ENCODE results near the gene GDPD2.
"Not testable (repeated sequence)": the region's sequence is repeated elsewhere in the genome, so short reads cannot be mapped to it uniquely, and the experiment has no call there.

The GDPD2 gene, protein sequence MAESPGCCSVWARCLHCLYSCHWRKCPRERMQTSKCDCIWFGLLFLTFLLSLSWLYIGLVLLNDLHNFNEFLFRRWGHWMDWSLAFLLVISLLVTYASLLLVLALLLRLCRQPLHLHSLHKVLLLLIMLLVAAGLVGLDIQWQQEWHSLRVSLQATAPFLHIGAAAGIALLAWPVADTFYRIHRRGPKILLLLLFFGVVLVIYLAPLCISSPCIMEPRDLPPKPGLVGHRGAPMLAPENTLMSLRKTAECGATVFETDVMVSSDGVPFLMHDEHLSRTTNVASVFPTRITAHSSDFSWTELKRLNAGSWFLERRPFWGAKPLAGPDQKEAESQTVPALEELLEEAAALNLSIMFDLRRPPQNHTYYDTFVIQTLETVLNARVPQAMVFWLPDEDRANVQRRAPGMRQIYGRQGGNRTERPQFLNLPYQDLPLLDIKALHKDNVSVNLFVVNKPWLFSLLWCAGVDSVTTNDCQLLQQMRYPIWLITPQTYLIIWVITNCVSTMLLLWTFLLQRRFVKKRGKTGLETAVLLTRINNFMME

DNA sequence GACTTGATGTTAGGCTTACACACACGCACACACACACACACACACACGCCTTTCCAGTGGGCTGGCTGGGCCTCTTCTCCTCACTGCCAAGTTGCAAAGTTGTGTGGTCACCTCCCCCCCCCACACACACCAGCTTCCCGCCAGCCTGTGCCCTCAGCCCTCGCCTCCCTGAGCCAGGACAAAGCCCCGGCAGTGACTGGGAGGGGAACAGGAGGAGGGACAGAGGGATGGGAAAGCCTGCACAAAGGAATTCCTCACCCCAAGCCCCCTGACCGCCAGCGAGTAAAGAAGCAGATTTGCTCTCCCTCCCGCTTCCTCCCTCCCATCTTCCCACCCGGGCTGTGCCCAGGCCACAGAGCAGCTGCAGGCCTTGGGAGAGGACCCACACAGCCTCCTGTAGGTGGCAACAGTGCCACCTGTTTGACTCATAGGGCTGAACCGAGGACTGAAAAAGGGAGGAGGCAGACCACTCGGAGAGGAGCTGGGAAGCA is at the start of gene GDPD2:
Gene GDPD2 (plus strand): TSS at position 464 of the 491 bp plus-strand sequence. CDS start 1,671 bp downstream, outside the sequence.
- DNase-seq (ENCODE audit: low spot score): no peak

DNA sequence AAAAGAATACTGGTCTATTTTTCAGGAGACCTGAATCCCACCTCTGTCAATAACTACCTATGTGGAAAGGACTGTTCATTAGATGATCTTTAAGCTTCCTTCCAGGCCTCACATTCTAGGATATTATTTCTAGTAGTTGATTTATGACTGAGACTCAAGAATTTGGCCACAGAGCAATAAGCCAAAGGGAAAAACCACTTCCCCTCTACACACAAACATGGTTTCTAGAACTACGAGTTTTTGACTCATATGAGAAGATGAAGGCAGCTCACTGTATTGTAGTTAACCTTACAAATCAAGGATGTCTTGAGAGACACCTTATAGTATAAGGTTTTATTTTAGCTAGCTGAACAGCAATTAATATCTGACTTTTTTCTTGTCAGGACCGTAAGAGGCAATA is 36.9 kb upstream of the GDPD2 start:
- DNase-seq (ENCODE audit: low spot score): no peak

DNA sequence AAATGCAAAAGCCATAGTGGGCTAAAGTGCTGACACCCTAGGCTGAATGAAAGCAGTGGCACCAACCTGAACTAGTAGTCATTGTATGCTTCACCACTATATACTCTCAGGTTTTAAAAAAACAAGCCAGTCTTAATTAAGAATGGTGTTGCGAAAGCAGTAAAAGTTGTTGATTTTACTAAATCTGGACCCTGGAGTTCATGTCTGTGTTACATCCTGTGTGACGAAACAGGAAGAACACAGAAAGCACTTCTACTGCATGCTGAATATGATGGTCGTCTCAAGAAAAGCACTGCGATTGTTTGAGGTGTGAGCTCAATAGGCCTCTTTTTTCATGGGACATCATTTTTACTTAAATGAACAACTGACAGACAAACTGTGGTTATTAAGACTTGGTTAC is 24.2 kb upstream of the GDPD2 start:
- no peak for DNase-seq (ENCODE audit: low spot score)

DNA sequence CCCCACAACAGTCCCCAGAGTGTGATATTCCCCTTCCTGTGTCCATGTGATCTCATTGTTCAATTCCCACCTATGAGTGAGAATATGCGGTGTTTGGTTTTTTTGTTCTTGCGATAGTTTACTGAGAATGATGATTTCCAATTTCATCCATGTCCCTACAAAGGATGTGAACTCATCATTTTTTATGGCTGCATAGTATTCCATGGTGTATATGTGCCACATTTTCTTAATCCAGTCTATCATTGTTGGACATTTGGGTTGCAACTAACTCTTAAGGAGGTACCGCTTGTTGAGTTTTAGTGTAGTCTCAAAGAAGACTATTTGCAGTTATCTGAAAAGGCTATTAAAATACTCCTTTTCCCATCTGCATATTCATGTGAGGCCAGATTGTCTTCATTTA is 22.9 kb upstream of the GDPD2 start:
- DNase-seq (ENCODE audit: low spot score): not testable (repeated sequence)

DNA sequence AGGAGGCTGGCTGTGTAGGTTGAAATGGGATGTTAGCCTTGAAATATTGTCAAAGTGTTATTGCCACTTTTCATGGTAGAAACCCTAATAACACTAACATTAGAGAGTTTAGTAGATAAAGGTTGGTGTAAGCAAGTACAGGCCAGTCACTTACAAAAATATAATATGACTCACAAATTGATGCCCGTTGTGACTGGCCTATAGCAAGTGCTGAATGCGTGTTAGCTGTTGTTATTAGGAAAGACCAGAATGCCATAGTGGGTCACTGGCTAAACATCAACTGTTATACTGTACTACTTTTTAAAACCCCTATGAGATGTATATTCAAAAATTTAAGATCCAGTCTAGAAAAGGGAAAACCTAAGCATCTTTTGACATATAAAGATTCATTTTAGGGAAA is 20.4 kb upstream of the GDPD2 start:
- no peak for DNase-seq (ENCODE audit: low spot score)

DNA sequence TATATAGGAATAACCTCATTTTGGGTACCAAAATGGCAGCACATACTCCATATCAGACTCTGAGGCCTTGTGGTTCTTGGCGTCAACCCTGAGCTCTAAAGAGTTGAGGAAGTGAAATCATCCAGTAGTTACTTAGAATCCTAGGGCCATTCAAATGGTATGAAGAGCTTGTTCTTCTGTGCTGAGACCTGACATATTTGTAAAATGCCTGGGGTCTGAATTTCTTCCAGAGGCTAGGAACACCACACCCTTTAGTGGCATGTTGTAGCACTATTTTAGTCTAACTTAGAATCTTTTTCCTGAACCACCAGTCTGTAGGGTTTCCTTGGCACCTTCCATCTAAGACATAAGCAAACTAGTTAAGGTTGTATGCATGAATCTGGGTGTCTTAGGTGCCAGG is 18.1 kb upstream of the GDPD2 start:
- DNase-seq (ENCODE audit: low spot score): no peak

DNA sequence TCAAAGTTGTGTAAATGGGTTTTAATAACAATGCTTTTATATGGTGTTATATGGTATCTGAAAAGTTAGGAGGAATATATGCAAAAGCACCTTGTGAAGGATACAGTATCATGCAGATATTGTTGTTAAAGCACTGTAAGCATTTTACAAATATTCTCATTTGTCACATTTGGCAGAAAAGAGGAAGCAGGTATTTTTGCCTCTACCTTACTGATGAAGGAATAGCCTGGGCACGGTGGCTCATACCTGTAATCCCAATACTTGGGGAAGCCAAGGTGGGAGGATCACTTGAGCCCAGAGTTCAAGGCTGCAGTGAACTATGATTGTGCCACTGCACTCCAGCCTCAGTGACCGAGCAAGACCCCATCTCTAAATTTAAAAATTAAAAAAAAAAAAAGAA is 12.2 kb upstream of the GDPD2 start:
- DNase-seq (ENCODE audit: low spot score): no peak

DNA sequence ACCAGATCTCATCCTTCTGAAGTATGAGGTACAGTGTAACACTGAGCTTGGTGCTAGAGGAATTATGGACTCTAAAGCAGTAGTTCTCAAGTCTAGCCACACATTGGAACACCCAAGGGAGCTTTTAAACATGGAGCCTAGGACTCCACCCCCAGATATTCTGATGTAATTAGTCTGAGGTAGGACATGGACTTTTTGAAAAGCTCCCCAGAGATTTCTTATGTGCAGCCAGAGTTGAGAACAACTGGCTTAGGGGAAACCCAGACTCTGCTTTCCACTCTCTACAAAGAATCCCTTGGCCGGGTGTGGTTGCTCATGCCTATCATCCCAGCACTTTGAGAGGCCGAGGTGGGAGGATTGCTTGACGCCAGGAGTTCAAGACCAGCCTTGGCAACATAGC is 11.6 kb upstream of the GDPD2 start:
- no peak for DNase-seq (ENCODE audit: low spot score)

DNA sequence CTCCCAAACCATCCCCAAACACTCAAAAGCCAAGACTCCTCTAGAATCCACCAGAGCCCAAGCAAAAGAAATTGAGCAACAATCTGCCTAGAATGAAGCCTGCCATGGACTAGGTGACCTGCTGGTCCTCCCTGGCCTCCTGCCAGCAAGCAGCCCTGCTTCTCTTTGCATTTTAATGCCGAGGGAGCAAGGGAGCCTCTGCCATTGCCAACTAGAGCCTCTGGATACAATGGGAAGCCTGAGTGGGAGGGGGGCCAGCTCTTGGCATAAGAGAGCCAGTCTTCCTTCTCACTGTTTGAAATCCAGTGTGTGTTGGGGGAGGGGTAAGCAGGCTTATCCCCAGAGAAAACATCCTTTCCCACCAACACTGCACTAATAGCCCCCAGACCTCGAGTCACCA is 1.5 kb upstream of the GDPD2 start:
- DNase-seq (ENCODE audit: low spot score): no peak

DNA sequence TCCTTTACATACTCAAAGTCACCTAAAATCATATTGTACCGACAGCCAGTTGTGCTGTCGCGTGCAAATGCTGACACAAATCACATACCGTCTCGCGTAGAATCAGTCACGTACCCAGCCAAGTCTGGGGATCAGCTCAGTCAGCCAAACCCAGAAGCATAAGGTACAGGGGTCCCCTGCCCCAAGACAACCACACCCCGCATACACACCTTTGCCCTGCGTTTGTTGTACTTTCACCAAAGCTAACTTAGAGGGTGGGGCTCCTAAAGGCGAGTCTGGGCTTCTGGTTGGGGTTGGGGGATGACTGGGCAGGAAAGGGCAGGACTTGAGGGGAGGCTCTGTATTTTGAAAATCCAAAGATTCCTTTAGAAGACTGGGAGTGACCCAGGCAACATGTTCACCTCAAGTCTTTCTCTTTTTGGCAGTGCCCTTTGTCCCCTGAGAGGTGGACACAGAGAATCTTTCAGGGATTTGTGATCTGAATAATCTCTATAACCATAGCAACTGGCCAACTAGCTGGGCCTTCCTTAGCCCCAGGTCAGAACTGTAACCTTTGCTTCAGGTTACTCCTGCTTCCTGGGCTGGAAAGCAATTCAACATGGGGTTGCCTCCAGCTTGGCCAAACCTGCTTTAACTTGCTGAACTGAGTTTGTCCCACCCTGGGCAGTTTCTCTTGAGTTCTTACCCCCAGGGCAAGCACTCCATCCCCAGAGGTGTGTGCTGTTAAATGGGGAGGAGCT is 992 bp downstream of the GDPD2 start:
- no peak for DNase-seq (ENCODE audit: low spot score)

DNA sequence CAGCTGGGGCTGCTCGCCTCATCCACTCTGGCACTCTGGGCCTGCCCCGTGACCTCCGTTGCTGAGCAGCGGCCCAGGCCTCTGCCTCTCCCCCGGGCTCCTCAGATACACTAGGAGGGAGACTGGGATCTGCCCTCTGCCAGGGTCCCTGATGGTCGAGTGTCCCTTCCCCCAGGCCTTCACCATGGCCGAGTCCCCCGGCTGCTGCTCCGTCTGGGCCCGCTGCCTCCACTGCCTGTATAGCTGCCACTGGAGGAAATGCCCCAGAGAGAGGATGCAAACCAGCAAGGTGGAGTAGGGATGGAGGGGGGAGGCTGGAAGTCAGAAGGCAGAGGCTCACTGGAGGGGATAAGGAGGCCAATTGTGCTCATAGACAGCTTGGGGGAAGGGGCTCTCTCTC is 1.7 kb downstream of the GDPD2 start:
- DNase-seq (ENCODE audit: low spot score): no peak

DNA sequence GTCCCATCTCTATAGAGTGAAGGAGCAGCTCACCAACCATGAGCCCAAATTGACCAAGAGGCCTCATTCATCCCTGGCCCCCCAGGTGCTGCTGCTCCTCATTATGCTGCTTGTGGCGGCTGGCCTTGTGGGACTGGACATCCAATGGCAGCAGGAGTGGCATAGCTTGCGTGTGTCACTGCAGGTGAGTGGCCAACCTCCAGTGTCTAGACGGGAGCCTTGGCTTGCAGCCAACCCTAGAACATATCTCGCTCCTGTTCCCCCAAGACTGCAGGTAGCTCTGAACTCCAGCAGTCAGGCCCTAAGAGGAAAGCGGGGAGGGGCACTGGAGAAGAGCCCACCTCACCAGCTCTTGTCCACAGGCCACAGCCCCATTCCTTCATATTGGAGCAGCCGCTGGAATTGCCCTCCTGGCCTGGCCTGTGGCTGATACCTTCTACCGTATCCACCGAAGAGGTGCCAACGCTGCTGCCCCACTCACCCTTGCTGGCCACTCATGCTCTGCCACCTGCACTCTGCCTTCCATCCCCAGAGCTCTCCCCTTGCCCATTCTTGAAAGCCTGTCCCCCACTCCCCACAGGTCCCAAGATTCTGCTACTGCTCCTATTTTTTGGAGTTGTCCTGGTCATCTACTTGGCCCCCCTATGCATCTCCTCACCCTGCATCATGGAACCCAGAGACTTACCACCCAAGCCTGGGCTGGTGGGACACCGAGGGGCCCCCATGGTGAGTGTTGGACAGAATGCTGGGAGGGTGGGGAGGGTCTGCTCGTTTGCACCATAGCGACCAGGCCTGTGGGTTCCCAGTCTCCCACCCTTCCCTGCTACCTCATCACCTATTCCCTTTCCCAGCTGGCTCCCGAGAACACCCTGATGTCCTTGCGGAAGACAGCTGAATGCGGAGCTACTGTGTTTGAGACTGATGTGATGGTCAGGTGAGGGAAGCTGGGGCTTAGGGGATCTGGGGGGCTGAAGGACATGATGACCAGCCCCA is 3.5 kb downstream of the GDPD2 start:
- DNase-seq (ENCODE audit: low spot score): no peak

DNA sequence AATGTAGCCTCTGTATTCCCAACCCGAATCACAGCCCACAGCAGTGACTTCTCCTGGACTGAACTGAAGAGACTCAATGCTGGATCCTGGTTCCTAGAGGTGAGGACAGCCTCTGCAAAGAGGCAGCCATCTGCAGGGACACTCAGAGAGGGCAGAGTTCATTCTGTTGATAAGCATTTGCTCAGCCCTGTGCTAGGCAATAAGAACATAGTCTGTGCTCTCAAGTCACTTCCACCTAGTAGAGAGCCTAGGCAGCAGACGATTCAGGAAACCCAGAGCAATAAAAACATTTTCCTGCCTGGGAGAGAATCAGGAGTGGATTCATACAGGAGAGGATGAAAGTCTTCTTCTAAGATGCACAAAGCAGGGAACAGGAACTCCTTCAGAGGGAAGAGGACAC is 4.3 kb downstream of the GDPD2 start:
- DNase-seq (ENCODE audit: low spot score): no peak

DNA sequence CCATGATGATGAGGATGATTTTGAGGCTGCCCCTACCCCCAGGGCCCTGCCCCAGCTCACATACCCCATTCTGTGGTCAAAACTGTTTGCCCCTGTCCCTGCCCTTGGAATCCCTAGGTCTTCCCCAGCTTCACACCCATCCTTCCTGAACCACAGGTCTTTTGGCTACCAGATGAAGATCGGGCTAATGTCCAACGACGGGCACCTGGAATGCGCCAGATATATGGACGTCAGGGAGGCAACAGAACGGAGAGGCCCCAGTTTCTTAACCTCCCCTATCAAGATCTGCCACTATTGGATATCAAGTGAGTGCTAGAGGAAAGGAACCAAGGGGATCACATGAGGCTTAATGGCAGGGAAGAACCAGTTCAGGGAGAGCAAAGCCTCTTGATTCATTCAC is 6.6 kb downstream of the GDPD2 start:
- no peak for DNase-seq (ENCODE audit: low spot score)

DNA sequence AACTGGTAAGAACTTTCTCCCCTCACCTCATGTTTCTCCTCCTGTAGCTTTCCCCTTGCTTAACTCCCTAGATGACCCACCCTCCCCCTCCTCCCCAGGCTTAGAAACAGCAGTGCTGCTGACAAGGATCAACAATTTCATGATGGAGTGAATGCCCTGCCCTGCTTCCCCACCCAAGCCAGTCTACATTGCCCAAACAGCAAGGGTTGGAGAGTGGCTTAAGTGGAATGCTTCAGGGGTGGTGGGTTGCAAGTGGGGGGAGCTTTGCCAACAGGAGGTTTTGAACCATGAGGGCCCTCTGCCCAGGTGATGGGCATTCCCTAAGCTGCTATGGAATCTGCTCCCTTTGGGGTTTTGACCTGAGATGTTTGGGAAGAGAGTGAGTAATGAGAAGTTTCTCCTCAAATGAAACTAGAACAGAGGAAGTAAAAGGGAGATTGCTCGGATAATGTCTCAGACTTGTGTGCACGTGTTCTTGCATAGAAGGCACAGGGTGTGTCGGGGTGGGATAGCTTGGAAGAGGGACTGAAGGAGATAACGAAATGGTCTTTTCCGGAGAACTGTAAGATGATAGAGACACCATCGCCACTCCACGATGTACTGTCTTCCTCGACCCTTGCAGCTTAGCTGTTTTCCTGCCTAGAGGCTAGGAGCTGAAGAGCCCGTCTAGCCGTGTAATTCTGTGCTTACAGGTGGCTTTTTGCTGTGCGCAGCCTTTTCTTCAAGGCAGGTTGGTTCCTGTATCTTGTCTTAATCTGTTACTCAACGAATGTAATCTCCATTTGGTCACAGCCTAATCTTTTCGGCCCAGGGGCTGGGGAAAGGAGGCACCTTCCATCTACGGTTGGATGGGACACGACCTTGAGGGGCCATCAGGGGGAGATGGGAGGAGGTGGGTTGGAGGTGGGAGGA is 10.1 kb downstream of the GDPD2 start:
- DNase-seq (ENCODE audit: low spot score): no peak

DNA sequence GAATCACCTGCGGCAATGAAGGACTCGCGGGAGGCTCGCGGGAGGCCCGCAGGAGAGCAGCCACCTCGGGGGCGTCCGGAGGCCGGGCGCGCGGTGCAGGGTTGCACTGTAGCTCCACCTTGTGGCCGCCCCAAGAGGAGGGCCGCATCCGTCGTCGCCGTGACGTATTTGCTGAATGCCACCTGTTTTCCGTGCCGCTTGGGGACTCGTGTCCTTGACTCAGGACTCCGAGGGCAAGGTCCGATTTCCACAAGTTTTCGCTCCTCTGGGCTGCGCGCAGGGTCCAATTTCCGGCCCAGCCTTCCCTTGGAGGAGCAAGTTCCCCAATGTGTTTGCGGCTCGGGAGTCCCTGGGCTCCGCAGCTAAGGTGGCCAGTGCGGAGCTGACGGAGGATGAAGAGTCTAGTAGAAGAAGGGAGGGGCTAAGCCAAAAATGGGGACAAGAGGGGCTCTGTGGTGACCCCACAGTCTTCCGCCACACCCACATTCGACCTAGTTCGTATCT is 10.8 kb downstream of the GDPD2 start:
- no peak for DNase-seq (ENCODE audit: low spot score)

DNA sequence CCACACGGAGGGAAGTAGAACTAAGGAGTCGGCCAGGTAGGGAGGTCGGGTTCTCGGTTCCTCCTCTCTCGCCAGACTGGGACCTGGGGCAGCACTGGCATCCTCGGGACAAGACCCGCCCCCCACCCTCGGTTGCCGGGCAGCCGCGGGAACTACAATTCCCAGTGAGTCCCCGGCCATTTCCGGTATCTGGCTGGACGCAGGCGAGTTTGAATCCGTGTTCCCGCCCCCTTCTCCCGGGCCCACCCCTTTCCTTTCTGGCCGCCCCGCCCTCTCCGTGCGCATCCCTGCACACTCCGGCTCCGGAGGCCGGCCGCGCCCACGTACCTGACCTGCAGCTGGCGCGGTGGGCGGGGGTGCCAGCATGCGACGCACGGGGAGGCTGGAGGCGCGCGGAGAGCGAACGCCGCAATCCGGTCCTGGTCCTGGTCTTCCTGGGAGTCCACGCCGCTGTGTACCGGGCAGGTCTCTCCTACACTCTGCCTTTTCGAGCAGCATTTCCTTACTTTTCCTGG is 11.3 kb downstream of the GDPD2 start:
- DNase-seq (ENCODE audit: low spot score): peak; percentile 83

DNA sequence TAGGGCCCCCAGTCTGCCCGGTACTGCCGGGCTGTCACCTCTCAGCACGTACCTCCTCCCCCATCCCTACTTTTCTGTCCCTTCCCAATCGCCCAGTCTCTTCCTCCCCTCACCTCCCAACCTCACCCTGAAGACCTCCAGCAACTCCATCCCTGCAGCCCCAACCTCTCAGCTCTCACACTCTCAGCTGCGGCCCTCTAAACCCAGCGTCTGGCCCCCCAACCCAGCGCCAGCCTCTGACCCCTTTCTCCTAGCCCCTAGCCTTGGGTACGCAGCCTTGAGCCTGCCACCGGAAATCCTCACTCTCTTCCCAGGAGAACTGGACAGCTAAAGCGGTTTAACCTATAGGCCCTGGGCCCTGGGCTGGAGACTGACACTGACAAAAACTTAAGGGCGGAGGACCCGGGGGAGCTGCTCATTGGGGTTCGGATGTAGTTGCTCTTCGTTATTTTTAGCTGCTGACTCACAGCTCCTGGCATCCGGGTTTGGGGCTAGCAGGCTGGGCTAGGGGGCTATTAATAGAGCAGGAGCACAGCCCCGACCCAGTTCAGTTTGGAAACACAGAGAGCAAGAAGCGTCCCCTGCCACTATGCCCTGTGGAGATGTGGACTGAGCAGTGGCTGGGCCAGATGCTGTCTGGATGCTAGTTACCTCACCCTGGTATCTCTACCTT is 11.9 kb downstream of the GDPD2 start:
- DNase-seq (ENCODE audit: low spot score): no peak

DNA sequence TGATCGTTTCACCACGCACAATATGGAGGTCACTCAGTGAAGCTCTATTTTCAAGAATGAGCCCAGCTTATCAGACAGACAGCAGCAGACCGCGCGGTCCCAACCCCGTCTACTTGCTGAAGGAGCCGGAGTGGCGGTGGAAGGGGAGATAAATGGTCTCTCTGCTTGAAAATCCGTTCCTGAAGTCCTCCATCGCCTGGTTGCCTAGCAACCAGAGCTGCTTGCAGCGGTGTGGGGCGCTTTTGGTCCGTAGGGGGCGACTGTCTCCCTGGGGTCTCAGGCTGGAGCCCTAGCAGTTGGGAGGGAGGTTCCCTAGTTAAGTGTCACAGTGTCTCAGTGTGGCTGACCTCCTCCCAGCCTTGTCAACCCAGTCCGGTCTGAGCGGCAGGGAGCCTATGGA is 13.2 kb downstream of the GDPD2 start:
- no peak for DNase-seq (ENCODE audit: low spot score)

DNA sequence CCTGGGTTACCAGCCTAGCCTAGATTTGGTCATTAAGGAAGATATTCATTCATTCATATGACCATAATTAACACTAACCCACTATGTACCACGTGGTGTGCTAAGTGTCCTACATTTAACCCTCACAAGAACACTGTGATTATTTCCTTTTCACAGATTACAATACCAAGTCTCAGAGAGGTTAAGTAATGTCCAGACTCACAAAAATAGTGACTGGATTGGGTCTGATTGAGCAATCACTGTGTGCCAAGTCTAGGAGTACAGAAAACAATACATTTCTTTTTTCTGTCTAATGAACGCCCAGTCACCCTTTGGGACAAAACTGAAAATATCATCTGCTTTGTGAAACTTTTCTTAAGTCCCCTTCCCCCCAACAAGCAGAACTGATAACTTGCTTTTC is 13.9 kb downstream of the GDPD2 start:
- DNase-seq (ENCODE audit: low spot score): no peak
